IMR-90 (cell line): ENCODE results near the gene GTF2H4. TPM values are rescaled to one million over a fixed set of nuclear protein-coding genes. Genes with fewer than 3 reads are reported as not detected.

Source experiments
- ATAC-seq: fragments of 200-7000 bp; cut with Tn5 transposase; 2 replicates; pipeline ENCODE4 v1.9.1; 2020; ENCODE audit warnings: low read depth, mild to moderate bottlenecking, moderate library complexity
- BruUV-seq: library from RNA; stranded (reverse); fragments of 400-500 nt; replicated peaks from 2 replicates; lab custom pipeline; 2021; lab: Mats Ljungman, UMichigan
- CTCF ChIA-PET: fragments of 300-600 bp; formaldehyde crosslinking; extraction: SDS; loops from one replicate; lab custom pipeline; 2021; ENCODE audit warnings: antibody characterized with exemption; lab: Yijun Ruan, JAX
- POLR2A ChIA-PET: fragments of 300-600 bp; sonication (Branson Sonifier 250); formaldehyde crosslinking; loops from one replicate; lab custom pipeline; 2022; ENCODE audit warnings: antibody characterized with exemption; ENCODE audit not compliant: unreplicated experiment; lab: Charles Lee
- DNase-seq: peaks from one replicate; pipeline ENCODE4 v3.0.0; 2013
- H2AFZ ChIP-seq: replicated peaks from 2 replicates; pipeline ENCODE3; 2013; ENCODE audit warnings: low read length, mild to moderate bottlenecking; ENCODE audit not compliant: poor library complexity
- H2AK5ac ChIP-seq: 2 replicates; pipeline ENCODE4 v1.6.1; 2013; ENCODE audit warnings: low read depth, low read length, inconsistent platforms
- H2AK9ac ChIP-seq: replicated peaks from 2 replicates; pipeline ENCODE3; 2013; ENCODE audit warnings: mild to moderate bottlenecking, low read depth, low read length, moderate library complexity; ENCODE audit not compliant: poor library complexity
- H2BK120ac ChIP-seq: 2 replicates; pipeline ENCODE4 v1.6.1; 2013; ENCODE audit warnings: low read depth, low read length, inconsistent platforms
- H2BK15ac ChIP-seq: 3 replicates; pipeline ENCODE4 v1.6.1; 2013; ENCODE audit warnings: low read depth, low read length, inconsistent platforms
- H2BK20ac ChIP-seq: 2 replicates; pipeline ENCODE4 v1.6.1; 2013; ENCODE audit warnings: low read depth, mild to moderate bottlenecking, inconsistent platforms, low read length, moderate library complexity
- H2BK5ac ChIP-seq: 2 replicates; pipeline ENCODE4 v1.6.1; 2013; ENCODE audit warnings: mild to moderate bottlenecking, low read depth, low read length, inconsistent platforms; ENCODE audit not compliant: poor library complexity, severe bottlenecking
- H3K14ac ChIP-seq: replicated peaks from 2 replicates; pipeline ENCODE4 v1.6.1; 2013; ENCODE audit warnings: low read depth, low read length, inconsistent platforms
- H3K18ac ChIP-seq: 2 replicates; pipeline ENCODE4 v1.6.1; 2013; ENCODE audit warnings: low read depth, low read length, control low read depth
- H3K23ac ChIP-seq: 2 replicates; pipeline ENCODE4 v1.6.1; 2013; ENCODE audit warnings: low read depth, low read length, inconsistent platforms
- H3K27ac ChIP-seq: 2 replicates; pipeline ENCODE4 v1.5.1; 2013; ENCODE audit warnings: mild to moderate bottlenecking, control low read depth, low read length; ENCODE audit not compliant: insufficient read depth
- H3K27me3 ChIP-seq: 2 replicates; pipeline ENCODE4 v1.6.1; 2013; ENCODE audit warnings: low read length; ENCODE audit not compliant: control insufficient read depth, insufficient read depth
- H3K36me3 ChIP-seq: 2 replicates; pipeline ENCODE4 v1.6.1; 2013; ENCODE audit warnings: low read length, mixed read lengths; ENCODE audit not compliant: control insufficient read depth, insufficient read depth
- H3K4ac ChIP-seq: 2 replicates; pipeline ENCODE4 v1.6.1; 2013; ENCODE audit warnings: low read depth, low read length, inconsistent platforms
- H3K4me1 ChIP-seq: 2 replicates; pipeline ENCODE4 v1.6.1; 2013; ENCODE audit warnings: low read length, mixed read lengths; ENCODE audit not compliant: control insufficient read depth, insufficient read depth
- H3K4me2 ChIP-seq: 2 replicates; pipeline ENCODE4 v1.6.1; 2013; ENCODE audit warnings: low read depth, mild to moderate bottlenecking, control low read depth, low read length, moderate library complexity
- H3K4me3 ChIP-seq: 2 replicates; pipeline ENCODE4 v1.5.1; 2013; ENCODE audit warnings: low read depth, mild to moderate bottlenecking, control low read depth, low read length, moderate library complexity; ENCODE audit not compliant: insufficient read depth
- H3K56ac ChIP-seq: 2 replicates; pipeline ENCODE4 v1.6.1; 2013; ENCODE audit warnings: low read length, inconsistent platforms; ENCODE audit not compliant: insufficient read depth; ENCODE audit errors: extremely low read depth
- H3K79me1 ChIP-seq, 2 experiments: 2 replicates each; pipeline ENCODE4 v1.6.1; 2013; ENCODE audit warnings: low read length in 2 of 2, inconsistent platforms in 1 of 2, low read depth in 1 of 2
- H3K9ac ChIP-seq: 2 replicates; pipeline ENCODE4 v1.6.1; 2013; ENCODE audit warnings: low read depth, low read length, control low read depth
- H3K9me1 ChIP-seq: 2 replicates; pipeline ENCODE4 v1.6.1; 2013; ENCODE audit warnings: low read length, inconsistent platforms; ENCODE audit not compliant: insufficient read depth
- H3K9me3 ChIP-seq: 2 replicates; pipeline ENCODE4 v1.6.1; 2013; ENCODE audit warnings: low read length; ENCODE audit not compliant: control insufficient read depth, insufficient read depth
- H4K20me1 ChIP-seq: 2 replicates; pipeline ENCODE4 v1.6.1; 2013; ENCODE audit warnings: low read length, inconsistent platforms; ENCODE audit not compliant: insufficient read depth
- H4K5ac ChIP-seq: 2 replicates; pipeline ENCODE4 v1.6.1; 2013; ENCODE audit warnings: mild to moderate bottlenecking, low read depth, low read length, control low read depth
- H4K8ac ChIP-seq, 2 experiments: 2 replicates each; pipeline ENCODE4 v1.6.1; 2013; ENCODE audit warnings: low read depth in 2 of 2, low read length in 2 of 2, control low read depth in 1 of 2, inconsistent platforms in 1 of 2
- H4K91ac ChIP-seq: 2 replicates; pipeline ENCODE4 v1.6.1; 2013; ENCODE audit warnings: low read depth, low read length, inconsistent platforms; ENCODE audit not compliant: insufficient read depth
- CEBPB ChIP-seq: IDR thresholded peaks from 2 replicates; pipeline ENCODE4 v1.6.1; 2012; ENCODE audit warnings: low read depth, low read length, improper control_type of control experiment
- CHD1 ChIP-seq: IDR thresholded peaks from 2 replicates; pipeline ENCODE4 v1.6.1; 2012; ENCODE audit warnings: low read depth, low read length, improper control_type of control experiment
- ELK1 ChIP-seq: fragments of 150-350 bp; IDR thresholded peaks from 2 replicates; pipeline ENCODE4 v1.6.1; 2016; ENCODE audit warnings: low read depth, mild to moderate bottlenecking, low read length, moderate library complexity, borderline replicate concordance
- MAFK ChIP-seq: IDR thresholded peaks from 2 replicates; pipeline ENCODE4 v1.6.1; 2012; ENCODE audit warnings: low read depth, low read length, improper control_type of control experiment
- MAZ ChIP-seq: IDR thresholded peaks from 2 replicates; pipeline ENCODE4 v1.6.1; 2012; ENCODE audit warnings: low read depth, mild to moderate bottlenecking, low read length, improper control_type of control experiment, moderate library complexity, borderline replicate concordance
- POLR2A ChIP-seq: IDR thresholded peaks from 2 replicates; pipeline ENCODE4 v1.6.1; 2012; ENCODE audit warnings: mild to moderate bottlenecking, low read depth, low read length
- RCOR1 ChIP-seq: IDR thresholded peaks from 2 replicates; pipeline ENCODE4 v1.6.1; 2012; ENCODE audit warnings: mild to moderate bottlenecking, low read length, improper control_type of control experiment; ENCODE audit not compliant: insufficient replicate concordance
- USF2 ChIP-seq: fragments of 150-350 bp; IDR thresholded peaks from 2 replicates; pipeline ENCODE4 v1.6.1; 2017; ENCODE audit warnings: mild to moderate bottlenecking, antibody characterized with exemption, low read length, low read depth
- WGBS, 2 experiments: methylation state at CpG; one replicate each; pipeline versions ENCODE4 v1.1.5 to v1.1.7; 2013; ENCODE audit warnings: missing lambda C conversion rate in 2 of 2; ENCODE audit not compliant: insufficient read length in 1 of 2; ENCODE audit errors: extremely low coverage in 2 of 2; 5-methylcytosine and 5-hydroxymethylcytosine counted together
- dilution Hi-C: fragments of 300-500 bp; cut with HindIII; formaldehyde crosslinking; loops from one replicate; pipeline ENCODE4 v1.14.3; 2018; ENCODE audit warnings: low sequenced_read_pairs; ENCODE audit not compliant: unreplicated experiment
- in situ Hi-C: fragments of 300-500 bp; cut with MboI; formaldehyde crosslinking; loops from 3 replicates; pipeline ENCODE4 v1.14.3; 2019; ENCODE audit warnings: low sequenced_read_pairs, inconsistent platforms, mixed read lengths
- intact Hi-C: fragments of 100-400 bp; cut with micrococcal nuclease; formaldehyde crosslinking; loops from 2 replicates; pipeline ENCODE4 v1.10.0; 2022
- polyA plus RNA-seq, 3 experiments: library from polyadenylated mRNA; depleted of rRNA; stranded (reverse); fragments of >200 nt; gene quantifications; 2 replicates each; pipeline ENCODE4 v1.2.3, GENCODE V29; 2012; ENCODE audit warnings: low replicate concordance in 1 of 3
- total RNA-seq: library from RNA; depleted of rRNA; stranded (reverse); fragments of >200 nt; gene quantifications from 2 replicates; pipeline ENCODE4 v1.2.3, GENCODE V29; 2012

GTF2H4 gene
- total and polyA plus RNA-seq, 2 of the 4 experiments (the other 2 are of a cell fraction), result 13.4 to 30.8 TPM

GRCh38 chr6:30930506-30930905 lies 22.5 kb downstream of the GTF2H4 start:
- TF ChIP-seq CEBPB (no peak), RCOR1 (no peak), POLR2A (no peak), USF2 (no peak), CHD1 (no peak), MAZ (no peak), MAFK (no peak), ELK1 (no peak)
- Histone ChIP-seq H3K9ac (no peak overlapping the region), H3K36me3 (peaks cover 5% of the 10 kb centered on the region), H3K9me1 (no peaks in the 10 kb centered on the region), H2AK5ac (no peak overlapping the region), H3K4me2 (no peak overlapping the region), H3K14ac (no peak overlapping the region), H2BK15ac (no peak overlapping the region), H3K27me3 (peaks cover 23% of the 10 kb centered on the region), H3K18ac (no peak overlapping the region), H2BK120ac (no peak overlapping the region), H4K5ac (no peak overlapping the region), H3K4me3 (no peak overlapping the region), H3K27ac (no peak overlapping the region), H2AFZ (no peak overlapping the region), H4K8ac (no peak overlapping the region), H2BK5ac (no peak overlapping the region), H3K4me1 (no peaks in the 10 kb centered on the region), H2AK9ac (no peak overlapping the region), H4K20me1 (no peaks in the 10 kb centered on the region), H3K23ac (no peak overlapping the region), H3K56ac (no peak overlapping the region), H4K91ac (no peak overlapping the region), H3K9me3 (peaks cover 4% of the 10 kb centered on the region), H3K4ac (no peak overlapping the region), H3K79me1 (no peaks in the 10 kb centered on the region), H2BK20ac (no peak overlapping the region)
- dilution Hi-C loops (no loop called here), intact Hi-C loops (no loop called here), in situ Hi-C loops (no loop called here)
- BruUV-seq, result no TSS peak
- no peak for ATAC-seq
- 100% methylated on average over 1 of the region's 4 CpGs; no CpG with 5 or more reads in 1 of the 2 experiments for WGBS, 2 experiments
- CTCF ChIA-PET, result interaction anchor here (1.1 kb wide), 1 partner anchor 52 kb away, joined by 4 read pairs; no protein-coding TSS in a partner anchor
- POLR2A ChIA-PET, result no interaction called here
- no peak for DNase-seq
